HG03575 (cell line): ENCODE results near the gene SGPL1.
"Not testable (repeated sequence)": the region's sequence is repeated elsewhere in the genome, so short reads cannot be mapped to it uniquely, and the experiment has no call there.

Experiments used
- ATAC-seq: cut with Tn5 transposase; IDR thresholded peaks from one replicate; pipeline ENCODE4 v1.9.1; 2021; ENCODE audit not compliant: unreplicated experiment, insufficient number of reproducible peaks, low FRiP score; ENCODE audit errors: extremely low read depth

Gene SGPL1

DNA sequence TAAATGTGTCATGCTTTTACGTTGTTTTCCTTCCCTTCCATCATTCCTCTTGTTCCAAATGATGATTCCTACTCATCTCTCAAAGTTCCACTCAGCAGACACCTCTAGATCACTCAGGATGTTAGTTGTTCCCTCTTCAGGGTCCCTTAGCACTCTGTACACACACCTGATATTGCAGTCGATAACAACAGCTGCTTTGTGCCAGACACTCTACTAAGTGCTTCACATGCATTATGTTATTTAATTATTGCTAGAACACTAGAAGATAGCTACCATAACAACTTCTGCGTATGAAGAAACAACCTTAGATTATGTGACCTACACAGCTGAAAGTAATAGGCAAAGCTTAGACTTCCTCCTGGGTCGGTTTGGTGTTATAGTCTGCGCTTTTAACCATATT lies 43.0 kb downstream of the SGPL1 start:
- no peak for ATAC-seq

DNA sequence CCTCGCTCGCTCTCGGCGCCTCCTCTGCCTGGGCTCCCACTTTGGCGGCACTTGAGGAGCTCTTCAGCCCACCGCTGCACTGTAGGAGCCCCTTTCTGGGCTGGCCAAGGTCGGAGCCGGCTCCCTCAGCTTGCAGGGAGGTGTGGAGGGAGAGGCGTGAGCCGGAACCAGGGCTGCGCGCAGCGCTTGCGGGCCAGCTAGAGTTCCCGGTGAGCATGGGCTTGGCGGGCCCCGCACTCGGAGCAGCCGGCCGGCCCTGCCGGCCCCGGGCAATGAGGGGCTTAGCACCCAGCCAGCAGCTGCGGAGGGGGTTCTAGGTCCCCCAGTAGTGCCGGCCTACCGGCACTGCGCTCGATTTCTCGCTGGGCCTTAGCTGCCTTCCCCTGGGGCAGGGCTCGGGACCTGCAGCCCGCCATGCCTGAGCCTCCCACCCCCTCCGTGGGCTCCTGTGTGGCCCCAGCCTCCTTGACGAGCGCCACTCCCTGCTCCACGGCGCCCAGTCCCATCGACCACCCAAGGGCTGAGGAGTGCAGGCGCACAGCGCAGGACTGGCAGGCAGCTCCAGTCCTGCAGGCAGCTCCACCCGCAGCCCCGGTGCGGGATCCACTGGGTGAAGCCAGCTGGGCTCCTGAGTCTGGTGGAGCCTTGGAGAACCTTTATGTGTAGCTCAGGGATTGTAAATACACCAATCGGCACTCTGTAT lies 45.9 kb downstream of the SGPL1 start:
- ATAC-seq: not testable (repeated sequence)

DNA sequence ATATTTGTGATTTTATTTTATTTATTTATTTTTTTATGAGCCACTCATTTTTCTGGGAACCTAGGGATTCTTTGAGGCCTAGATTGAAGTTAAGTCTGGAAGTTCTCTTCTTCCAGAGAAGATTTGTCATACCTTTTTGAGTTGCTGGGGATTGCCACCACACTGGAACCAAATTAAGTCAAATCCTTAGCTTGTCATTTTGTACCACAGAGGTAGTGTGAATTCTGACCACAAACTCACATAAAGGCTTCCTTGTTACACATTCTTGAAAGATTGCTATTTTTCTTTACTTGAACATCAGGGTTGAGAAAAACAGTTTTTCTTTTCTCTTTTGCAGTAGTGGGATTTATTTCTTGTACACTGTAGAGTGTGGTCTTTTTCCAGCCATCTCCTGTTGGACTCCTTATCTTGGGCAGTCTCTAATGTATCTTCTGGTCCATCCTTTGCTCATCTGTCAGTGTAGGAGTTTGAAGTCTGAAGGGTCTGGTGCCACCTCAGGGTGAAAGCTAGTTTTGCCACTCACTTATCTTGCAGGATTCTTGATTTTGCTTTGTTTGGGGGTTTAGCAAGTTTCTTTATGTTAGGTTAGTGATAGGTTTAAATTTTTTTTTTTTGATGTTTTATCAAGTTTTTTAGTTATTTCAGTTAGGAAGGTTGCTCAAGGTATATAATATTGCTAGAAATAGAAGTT lies 47.9 kb downstream of the SGPL1 start:
- no peak for ATAC-seq

DNA sequence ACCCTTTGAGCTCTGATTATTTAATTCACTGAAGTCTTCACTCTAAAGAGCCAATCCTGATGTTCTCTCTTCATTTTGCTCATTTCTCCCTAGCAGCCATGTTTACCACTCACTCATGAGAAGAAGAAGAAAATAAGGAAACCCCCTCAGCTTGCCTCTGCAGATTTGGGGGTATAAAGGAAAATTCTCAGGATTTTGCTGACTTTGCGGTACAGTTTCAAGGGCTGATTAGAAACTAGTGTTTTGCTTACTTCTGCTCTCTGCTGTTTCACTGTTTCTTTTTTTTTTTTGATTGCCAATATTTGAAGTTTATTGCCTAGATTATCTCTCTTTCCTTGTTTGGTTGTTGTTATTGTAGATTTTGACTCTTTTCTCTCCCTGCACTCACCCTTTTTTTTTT lies 49.2 kb downstream of the SGPL1 start:
- no peak for ATAC-seq

DNA sequence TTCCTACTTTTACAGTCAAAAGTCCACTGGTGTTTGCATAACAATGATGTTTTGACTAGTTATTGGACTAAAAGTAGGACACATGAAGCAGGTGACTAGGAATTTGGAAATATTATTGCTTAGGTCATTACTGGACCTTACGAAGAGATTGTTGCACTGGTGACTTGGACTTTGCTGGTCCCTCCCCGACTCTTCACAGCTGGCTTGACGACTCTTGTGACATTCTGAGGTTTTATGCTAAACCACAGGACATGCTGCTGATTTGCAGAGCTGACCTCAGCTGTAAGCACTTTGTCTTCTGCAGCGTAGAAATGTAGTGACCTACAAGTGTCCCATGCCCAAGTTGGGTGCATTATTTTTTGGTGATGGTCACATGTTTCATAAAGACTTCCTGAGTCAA lies 50.7 kb downstream of the SGPL1 start:
- ATAC-seq: no peak

DNA sequence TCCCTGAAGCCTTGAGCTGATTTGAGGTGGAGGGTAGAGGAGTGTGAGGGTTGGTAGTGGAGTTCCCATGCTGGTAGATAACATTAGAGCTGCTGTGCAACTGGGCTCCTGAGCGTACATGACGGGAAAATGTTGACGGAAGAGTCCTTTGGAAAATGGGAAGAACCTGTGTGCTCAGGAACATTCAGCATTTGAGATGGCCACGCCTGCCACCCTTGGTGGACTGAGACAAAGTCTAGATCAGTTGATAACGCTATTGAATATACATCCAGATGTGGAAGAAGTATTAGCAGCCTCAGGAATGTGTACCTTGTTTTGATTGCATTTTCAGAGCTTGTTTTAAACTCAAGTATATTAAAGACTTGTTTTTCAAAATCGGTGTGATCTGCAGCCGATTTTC lies 56.5 kb downstream of the SGPL1 start:
- no peak for ATAC-seq

DNA sequence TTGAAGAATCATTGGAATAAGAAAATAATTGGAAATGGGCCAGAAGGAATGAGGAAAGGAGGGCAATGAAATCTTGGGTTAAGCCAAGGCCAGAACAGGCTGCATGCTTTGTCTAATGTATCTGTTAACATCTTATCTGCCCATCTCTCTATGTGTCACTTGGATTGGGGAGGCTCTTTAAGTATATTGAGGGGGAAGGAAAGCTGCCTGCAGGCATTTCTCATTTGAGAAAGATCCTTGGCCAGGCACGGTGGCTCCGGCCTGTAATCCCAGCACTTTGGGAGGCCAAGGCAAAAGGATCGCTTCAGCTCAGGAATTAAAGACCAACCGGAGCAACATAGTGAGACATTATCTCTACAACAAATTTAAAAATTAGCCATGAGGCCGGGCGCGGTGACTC lies 58.3 kb downstream of the SGPL1 start:
- no peak for ATAC-seq

DNA sequence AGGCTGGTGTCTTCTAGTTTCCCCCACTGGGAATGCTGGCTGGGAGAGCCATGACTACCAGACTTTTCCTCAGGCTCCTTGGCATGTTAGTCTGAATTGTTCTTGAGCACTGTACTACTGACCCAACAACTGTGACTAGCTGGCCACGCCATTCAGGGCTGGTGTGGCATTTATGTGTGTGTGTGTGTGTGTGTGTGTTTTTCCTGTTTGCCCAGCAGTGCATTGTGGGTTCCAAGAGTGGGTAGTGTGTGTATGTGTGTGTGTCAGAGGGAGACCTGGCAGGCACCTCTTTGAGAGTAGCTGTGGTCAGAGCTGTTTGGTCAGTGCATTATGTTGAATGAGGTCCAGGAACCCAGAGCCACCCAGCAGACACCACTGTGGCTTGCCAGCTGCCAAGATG lies 63.5 kb downstream of the SGPL1 start:
- no peak for ATAC-seq

DNA sequence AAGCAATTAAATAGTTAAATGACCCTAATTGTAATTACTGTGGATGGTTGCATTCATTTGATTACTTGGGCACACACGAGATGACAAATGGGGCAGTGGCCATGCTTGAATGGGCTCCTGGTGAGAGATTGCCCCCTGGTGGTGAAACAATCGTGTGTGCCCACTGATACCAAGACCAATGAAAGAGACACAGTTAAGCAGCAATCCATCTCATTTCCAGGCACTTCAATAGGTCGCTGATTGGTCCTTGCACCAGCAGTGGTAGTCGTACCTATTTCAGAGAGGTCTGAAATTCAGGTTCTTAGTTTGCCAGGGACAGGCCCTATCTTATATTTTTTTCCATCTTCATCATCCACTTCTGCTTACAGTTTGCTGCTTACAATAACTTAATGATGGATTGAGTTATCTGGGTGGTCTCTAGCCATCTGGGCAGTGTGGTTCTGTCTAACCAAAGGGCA lies 64.4 kb downstream of the SGPL1 start:
- ATAC-seq: no peak

DNA sequence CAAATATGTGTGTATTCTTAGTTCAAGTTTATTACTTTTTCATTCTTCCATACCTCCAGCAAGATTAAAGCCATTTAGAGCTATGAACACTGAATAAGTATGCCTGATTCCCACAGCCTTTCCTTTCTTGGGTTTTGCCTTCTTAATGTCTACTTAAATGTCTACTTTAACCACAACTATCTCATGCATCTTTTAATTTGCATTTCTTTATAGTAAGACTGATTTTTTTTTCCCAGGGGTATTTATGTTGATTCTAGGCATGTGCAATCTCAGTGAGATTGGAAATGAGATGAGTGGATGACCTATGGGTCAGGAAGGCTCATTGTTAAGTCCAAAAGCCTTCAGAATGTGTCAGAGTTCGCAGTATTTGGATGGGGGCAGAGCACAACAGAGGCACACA lies 69.0 kb downstream of the SGPL1 start:
- no peak for ATAC-seq

DNA sequence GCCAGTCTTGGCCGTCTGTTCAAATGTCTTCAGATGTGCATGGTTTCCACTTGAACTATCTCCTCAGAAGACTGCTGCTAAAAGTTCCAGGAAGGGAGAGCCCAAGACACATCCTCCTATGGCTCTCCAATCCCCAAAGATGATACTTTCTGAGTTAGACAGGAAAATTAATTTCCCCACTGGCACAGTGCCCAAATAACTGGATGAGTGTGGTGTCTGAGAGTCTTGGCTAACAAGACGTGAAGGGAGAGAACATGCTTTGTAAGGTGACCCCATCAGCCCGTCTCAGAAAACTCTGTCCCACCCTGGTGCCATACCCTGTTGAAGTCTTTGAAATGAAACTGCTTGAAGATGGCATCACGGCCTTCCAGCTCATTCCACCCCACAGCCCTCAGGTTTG lies 69.7 kb downstream of the SGPL1 start:
- no peak for ATAC-seq

DNA sequence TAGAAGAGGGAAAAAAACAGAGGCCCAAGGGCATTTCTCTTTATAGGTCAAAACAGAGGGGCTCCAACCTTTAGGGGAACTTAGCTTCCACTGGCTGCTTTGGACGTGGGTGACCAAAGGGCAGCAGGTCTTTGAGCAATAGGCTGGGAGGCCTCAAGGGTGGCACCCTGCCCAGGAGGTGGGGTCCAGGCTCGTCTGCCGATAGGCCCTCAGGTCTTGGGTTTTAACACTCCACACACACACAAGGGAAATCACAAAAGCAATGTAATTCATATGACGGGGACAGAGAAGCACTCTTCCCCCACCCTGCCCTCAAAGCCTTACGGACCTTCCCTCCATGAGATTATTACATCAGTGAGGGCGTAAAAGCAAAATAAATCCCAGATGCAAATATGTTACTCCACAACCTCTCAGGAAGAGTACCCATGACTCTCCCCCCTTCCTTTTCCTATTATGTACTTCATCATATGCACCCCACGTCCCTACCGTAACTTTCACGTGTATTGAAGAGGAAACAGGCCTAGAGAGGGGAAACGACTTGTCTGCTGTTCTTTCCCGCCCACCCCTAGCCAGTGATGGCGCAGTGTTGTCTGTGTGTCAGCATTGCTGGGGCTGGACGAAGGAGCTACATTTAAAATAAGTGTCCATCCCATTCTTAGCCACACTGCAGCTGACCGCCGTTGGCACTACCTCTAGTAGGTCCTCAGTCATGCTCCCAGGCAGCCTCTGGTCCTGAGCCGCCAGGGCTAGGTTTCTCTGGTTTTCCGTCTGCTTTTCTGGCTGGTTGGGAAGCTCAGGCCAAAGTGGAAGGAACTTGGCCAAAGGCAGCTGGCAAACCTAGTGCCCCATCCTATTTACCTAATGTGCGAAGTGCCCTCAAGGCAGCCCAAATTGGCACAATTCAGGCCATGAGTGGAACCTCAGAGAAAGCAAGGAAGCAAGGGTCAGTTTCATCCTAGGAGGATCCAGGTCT lies 70.5 kb downstream of the SGPL1 start:
- ATAC-seq: no peak

DNA sequence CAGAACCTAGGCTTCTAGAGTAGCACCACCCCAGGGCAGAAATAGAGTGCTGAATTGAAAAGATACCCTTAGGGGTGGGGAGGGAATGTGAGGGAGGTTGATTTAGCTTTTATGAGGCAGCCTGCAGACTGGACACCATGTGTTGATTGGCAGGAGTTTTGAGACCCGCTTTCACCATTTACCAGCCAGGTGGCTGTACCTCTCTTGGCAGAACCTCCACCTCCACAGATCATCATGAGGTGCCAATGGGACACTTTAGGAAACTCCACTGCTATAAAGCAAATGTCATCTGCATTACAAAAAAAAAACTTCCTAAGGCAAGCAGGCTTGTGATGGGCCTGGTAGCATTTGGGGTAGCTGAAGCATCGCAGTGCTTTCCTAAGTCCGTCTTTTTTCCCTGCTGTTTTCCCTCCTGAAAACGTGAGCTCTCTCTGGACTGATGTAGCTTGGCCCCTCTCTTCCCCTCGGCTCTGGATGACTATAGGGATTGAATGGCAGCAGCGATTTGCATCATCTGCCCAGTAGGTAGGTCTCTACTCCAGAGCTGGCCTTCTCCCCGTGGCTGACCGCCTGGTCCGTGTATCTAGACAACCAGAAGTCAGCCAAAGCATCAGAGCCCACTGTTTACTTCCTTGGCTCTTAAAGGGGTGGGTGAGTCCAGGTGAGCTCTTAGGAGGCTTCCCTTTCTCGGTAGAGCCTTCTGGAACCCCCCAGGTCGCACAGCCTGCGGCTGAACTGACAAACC lies 71.3 kb downstream of the SGPL1 start:
- no peak for ATAC-seq

DNA sequence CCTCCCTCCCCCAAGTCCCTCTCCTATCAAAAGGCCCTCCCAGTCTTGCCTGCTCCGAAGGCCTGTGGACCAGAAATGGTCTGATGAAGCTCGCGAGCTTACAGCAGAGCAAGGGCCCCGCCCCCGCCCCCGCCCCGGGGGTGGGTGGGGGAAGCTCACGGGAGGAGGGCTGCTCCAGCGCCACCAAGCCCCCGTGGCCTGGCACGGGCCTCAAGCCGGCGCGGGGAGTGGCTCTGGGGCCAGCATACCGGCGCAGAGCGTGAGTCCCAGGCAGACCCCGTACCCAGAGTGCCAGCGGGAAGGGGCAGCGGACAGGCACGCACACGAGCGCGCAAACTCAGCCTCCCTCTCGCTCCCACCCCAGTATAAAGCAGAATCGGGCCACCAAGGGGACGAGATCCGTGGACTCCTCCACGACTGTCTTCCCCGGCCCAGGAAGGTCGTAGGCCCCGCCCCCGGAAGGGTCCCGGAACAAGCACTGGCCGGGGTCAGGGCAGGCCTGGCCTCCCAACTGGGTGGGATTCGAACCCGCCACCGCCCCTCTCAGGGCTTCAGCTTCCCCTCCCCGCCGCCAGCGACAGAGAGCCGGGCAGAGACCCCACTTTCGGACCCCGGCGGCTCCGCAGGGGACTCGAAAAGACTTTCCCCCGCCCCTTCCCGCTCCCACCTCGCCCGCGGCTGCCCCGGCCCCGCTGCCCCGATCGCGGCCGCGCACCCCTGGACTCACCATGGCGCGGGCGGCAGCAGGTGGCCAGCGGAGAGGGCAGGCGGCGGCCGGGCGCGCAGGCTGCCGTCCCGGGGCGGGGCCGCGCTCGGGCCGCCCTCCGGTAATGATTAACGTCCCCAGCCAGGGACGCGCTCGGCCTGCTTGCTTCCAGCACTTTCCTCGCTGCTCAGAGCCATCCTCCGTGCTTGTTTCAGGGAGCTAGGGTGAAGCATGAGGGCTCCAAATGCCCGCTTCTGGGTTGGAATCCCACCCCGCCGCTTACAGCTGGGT lies 72.4 kb downstream of the SGPL1 start, which contains the start of gene PCBD1:
Gene PCBD1 (minus strand): TSS at position 762 of the 997 bp plus-strand sequence. CDS start 32 bp downstream, at position 730.
- ATAC-seq: no peak

DNA sequence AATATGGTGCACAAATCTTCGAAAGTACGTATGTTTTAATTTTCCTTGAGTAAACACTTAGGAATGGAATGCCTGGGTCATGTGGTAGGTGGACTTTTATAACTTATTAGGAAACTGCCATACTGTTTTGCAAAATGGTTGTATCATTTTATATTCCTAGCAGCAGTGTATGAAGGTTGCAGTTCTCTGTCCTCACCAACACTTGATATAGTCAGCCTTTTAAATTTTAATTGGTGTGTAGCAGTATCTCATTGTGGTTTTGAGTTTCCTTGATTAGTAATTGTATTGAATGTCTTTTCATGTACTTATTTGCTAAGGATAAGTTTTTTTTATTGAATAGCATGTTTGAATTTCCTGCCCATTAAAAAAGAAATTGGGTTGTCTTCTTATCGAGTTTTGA lies 73.5 kb downstream of the SGPL1 start:
- no peak for ATAC-seq

DNA sequence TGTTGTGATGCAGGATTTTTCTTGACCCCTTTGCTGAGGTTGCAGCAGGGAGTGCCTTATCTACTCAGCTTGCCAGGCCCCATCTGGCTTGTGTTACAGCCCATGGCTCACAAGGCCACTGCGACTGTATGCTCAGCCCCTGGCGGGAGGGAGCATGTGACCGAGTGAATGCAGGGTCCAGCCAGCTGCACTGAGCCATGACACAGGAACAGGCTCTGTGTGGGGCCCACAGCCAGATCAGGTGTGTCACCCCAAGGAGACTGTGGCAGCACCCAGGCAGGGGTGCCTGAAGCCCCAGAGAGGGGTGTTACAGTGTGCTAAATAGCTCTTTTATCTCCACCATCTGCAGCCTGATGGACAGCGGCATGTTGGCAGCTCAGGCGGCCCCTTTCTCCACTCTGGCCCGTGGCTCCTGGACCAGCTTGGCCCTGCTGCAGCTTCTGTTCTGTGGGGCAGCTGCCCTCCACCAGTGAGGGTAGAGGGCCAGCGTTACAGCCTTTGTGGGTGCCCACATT lies 75.2 kb downstream of the SGPL1 start:
- no peak for ATAC-seq

DNA sequence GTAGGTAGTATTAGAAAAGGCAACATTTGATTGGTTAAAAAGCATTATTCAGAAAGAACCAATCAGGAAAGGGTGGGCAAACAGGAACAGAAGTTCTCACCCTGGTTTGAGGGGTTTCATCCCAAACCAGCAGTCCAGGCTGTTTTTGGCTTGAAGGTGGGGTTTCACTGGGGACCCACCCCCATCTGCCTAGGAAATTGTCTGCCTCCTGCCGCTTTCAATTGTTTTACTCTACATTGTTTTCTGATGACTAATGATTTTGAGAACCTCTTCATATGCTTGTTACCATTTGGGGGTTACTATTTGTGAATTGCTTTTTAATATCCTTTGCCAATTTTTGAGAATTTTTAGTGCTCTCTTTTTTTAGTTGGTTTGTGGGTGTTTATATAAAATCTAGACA lies 75.9 kb downstream of the SGPL1 start:
- ATAC-seq: no peak

DNA sequence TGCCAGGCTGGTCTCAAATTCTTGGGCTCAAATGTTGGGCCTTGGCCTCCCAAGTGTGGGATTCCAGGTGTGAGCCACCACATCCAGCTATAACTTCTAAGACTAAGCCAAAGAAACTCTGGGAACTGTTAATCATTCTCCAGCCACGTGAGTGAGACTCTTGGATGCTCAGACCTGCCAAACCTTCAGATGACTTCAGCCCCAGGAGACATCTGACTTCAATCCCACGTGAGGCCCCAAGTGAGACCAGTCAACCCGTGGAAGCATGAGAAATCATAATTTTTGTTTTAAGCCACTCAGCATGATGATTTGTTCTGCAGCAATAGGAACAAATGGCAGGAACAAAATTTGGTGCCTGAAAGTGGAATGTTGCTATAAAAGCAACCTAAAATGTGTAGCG lies 76.9 kb downstream of the SGPL1 start:
- ATAC-seq: no peak
